Naive thymus-derived CD4-positive, alpha-beta T cell (primary cell): ENCODE results near the gene NOSIP. TPM values are rescaled to one million over a fixed set of nuclear protein-coding genes. Genes with fewer than 3 reads are reported as not detected.
A peak's percentile ranks its signal among the peaks of the same experiment; 100 is the strongest.

ENCODE experiments used
- ATAC-seq: fragments of 150-1000 bp; cut with Tn5 transposase; 2 replicates; pipeline ENCODE4 v1.10.0; 2021; ENCODE audit warnings: mild to moderate bottlenecking, moderate library complexity
- CTCF ChIA-PET: fragments of 350-600 bp; sonication (Branson Sonifier 250); formaldehyde crosslinking; loops from one replicate; lab custom pipeline; 2021; ENCODE audit warnings: antibody characterized with exemption; lab: Charles Lee
- POLR2A ChIA-PET: fragments of 350-600 bp; sonication (Branson Sonifier 250); formaldehyde crosslinking; loops from one replicate; lab custom pipeline; 2021; ENCODE audit warnings: antibody characterized with exemption, inconsistent platforms; lab: Charles Lee
- DNase-seq, 9 donors: peaks; one replicate each; pipeline versions ENCODE4 v3.0.0 to v3.0.0-alpha.2; 2020 to 2022; ENCODE audit warnings: mixed read lengths in 1 of 9
- H3K27ac ChIP-seq: one replicate; pipeline ENCODE4 v1.7.0; 2013; ENCODE audit warnings: mild to moderate bottlenecking, low read depth, low read length, moderate library complexity
- H3K27me3 ChIP-seq, 2 donors: one replicate each; pipeline ENCODE4 v1.7.0; 2013; ENCODE audit warnings: low read length in 2 of 2, mild to moderate bottlenecking in 2 of 2, moderate library complexity in 2 of 2; ENCODE audit not compliant: control insufficient read depth in 2 of 2, insufficient read depth in 2 of 2
- H3K36me3 ChIP-seq, 3 experiments: 1 replicate in 2 of 3; 2 replicates in 1 of 3; pipeline ENCODE4 v1.7.0; 2013; ENCODE audit warnings: low read length in 3 of 3, mild to moderate bottlenecking in 3 of 3, moderate library complexity in 1 of 3; ENCODE audit not compliant: insufficient read depth in 3 of 3, control insufficient read depth in 2 of 3
- H3K4me1 ChIP-seq, 2 donors: one replicate each; pipeline ENCODE4 v1.7.0; 2013; ENCODE audit warnings: low read length in 2 of 2, mild to moderate bottlenecking in 2 of 2, moderate library complexity in 1 of 2; ENCODE audit not compliant: control insufficient read depth in 2 of 2, insufficient read depth in 2 of 2
- H3K4me3 ChIP-seq: 2 replicates; pipeline ENCODE4 v1.7.0; 2013; ENCODE audit warnings: mild to moderate bottlenecking, low read length
- H3K9me3 ChIP-seq, 3 experiments: 1 replicate in 2 of 3; 2 replicates in 1 of 3; pipeline ENCODE4 v1.7.0; 2013; ENCODE audit warnings: low read length in 3 of 3; ENCODE audit not compliant: control insufficient read depth in 2 of 3
- H3K27ac Mint-ChIP-seq, 9 donors: one replicate each; pipeline ENCODE4 v1.8.0; 2020 to 2022; ENCODE audit warnings: mixed read lengths in 9 of 9, mild to moderate bottlenecking in 8 of 9, moderate library complexity in 5 of 9, inconsistent platforms in 2 of 9
- H3K27me3 Mint-ChIP-seq, 5 donors: one replicate each; pipeline ENCODE4 v1.8.0; 2021 to 2022; ENCODE audit warnings: mixed read lengths in 5 of 5, mild to moderate bottlenecking in 1 of 5
- H3K36me3 Mint-ChIP-seq, 5 donors: one replicate each; pipeline ENCODE4 v1.8.0; 2020 to 2022; ENCODE audit warnings: mixed read lengths in 5 of 5, mild to moderate bottlenecking in 3 of 5, inconsistent platforms in 1 of 5
- H3K4me1 Mint-ChIP-seq, 7 donors: one replicate each; pipeline ENCODE4 v1.8.0; 2020 to 2022; ENCODE audit warnings: mixed read lengths in 7 of 7, mild to moderate bottlenecking in 3 of 7, inconsistent platforms in 1 of 7
- H3K4me3 Mint-ChIP-seq, 10 donors: one replicate each; pipeline ENCODE4 v1.8.0; 2020 to 2022; ENCODE audit warnings: mild to moderate bottlenecking in 10 of 10, mixed read lengths in 10 of 10, moderate library complexity in 6 of 10, inconsistent platforms in 2 of 10
- H3K9me3 Mint-ChIP-seq, 11 donors: one replicate each; pipeline ENCODE4 v1.8.0; 2020 to 2022; ENCODE audit warnings: mixed read lengths in 11 of 11, mild to moderate bottlenecking in 4 of 11, inconsistent platforms in 1 of 11, moderate library complexity in 1 of 11
- intact Hi-C, 2 donors: fragments of 100-400 bp; cut with micrococcal nuclease; formaldehyde crosslinking; loops; one replicate each; pipeline ENCODE4 v1.15.1; 2023
- polyA plus RNA-seq, 2 donors: library from polyadenylated mRNA; unstranded; fragments of 300-500 nt; fragmentation: Illumina TruSeq; gene quantifications; one replicate each; pipeline ENCODE4 v1.2.3, GENCODE V29; 2021
- total RNA-seq, 6 experiments: library from RNA in 5 of 6; stranded (reverse) in 5 of 6; gene quantifications; 1 replicate in 5 of 6; 2 replicates in 1 of 6; pipeline ENCODE4 v1.2.3 and lab custom pipeline; 2021 to 2026

NOSIP gene
- total and polyA plus RNA-seq, 7 experiments from 2014 or later: 222 to 1,232 (median 246) TPM

DNA sequence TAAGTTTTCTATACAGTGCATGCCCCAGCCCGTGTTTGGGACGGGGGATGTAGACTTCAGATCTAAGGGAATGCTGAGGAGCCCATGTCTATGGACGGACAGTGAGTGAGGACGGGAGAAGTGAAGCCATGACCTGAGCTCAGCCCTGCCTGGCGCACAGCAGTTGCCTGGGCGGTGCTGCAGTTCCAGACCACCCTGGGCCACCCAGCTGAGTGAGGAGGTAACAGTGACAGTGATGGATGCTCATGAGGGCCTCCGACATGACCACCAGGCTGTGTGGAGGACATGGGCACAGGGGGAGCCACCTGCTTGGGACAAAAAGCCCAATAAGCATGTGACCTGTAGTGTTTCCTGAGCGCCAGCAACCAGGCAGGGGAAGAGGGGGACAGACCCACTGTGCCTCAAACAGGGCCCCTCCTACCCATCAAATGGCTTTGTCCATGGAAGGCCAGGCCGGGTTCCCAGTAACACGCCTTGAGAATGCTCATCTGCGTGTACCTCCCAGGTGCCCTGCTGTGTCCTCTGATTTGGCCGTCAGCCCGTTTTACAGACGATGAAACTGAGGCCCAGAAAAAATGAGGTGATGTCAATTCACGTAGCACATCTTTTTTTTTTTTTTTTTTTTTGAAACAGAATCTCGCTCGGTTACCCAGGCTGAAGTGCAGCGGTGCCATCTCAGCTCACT, 22.6 kb downstream of the NOSIP start:
- peak overlapping the region; percentile 55 for H3K4me3 ChIP-seq

GRCh38 chr19:49556412-49557398, 23.7 kb downstream of the NOSIP start:
- Mint-ChIP-seq H3K36me3 (peaks cover 10 to 66% (median 41%) of the 10 kb centered on the region in 5 donors), H3K4me1 (peaks cover 54 to 80% (median 70%) of the 10 kb centered on the region in 7 donors), H3K27me3 (no peaks in the 10 kb centered on the region), H3K4me3 (peak overlapping the region; percentile 83 to 99 (median 94)), H3K9me3 (peaks cover 0 to 2% (median 0%) of the 10 kb centered on the region in 11 donors), H3K27ac (peak overlapping the region; percentile 89 to 99 (median 97))
- CTCF ChIA-PET: interaction anchor here (0.6 to 11.3 kb wide), 6 partner anchors 6 to 118 kb away, joined by 3 to 151 read pairs (median 16); no protein-coding TSS in a partner anchor
- Histone ChIP-seq H3K4me3 (peak overlapping the region; percentile 55), H3K27ac (peak overlapping the region; percentile 88), H3K9me3 (no peaks in the 10 kb centered on the region), H3K36me3 (peaks cover 8 to 49% (median 14%) of the 10 kb centered on the region in 3 experiments), H3K27me3 (no peaks in the 10 kb centered on the region), H3K4me1 (peaks cover 62 to 71% of the 10 kb centered on the region in 2 donors)
- intact Hi-C loops: loop anchor here (1.0 kb wide), 2 partner anchors 9 to 23 kb away; no protein-coding TSS in a partner anchor
- ATAC-seq (peak; percentile 3), DNase-seq (peak in 4 of 9 donors; percentile 36 to 67 (median 48))
- POLR2A ChIA-PET: interaction anchor here (0.8 to 21.0 kb wide), 7 partner anchors 5 to 69 kb away, joined by 3 to 687 read pairs (median 3); partner anchors contain the start of gene RPL13A

More for the DNA sequence above, 22.6 kb downstream of the NOSIP start:
- ATAC-seq: no peak
- CTCF ChIA-PET: interaction anchor here (0.6 to 11.3 kb wide), 8 partner anchors 8 to 117 kb away, joined by 3 to 151 read pairs (median 4); no protein-coding TSS in a partner anchor
- Histone ChIP-seq H3K4me1 (peaks cover 65 to 72% of the 10 kb centered on the region in 2 donors), H3K9me3 (no peaks in the 10 kb centered on the region), H3K36me3 (peaks cover 8 to 49% (median 14%) of the 10 kb centered on the region in 3 experiments), H3K27ac (peak overlapping the region; percentile 88), H3K27me3 (no peaks in the 10 kb centered on the region)
- peaks cover 10 to 64% (median 40%) of the 10 kb centered on the region in 5 donors for H3K36me3 Mint-ChIP-seq
- H3K4me3 Mint-ChIP-seq: peak overlapping the region; percentile 83 to 99 (median 94)
- peaks cover 49 to 79% (median 70%) of the 10 kb centered on the region in 7 donors for H3K4me1 Mint-ChIP-seq
- H3K9me3 Mint-ChIP-seq: peaks cover 0 to 2% (median 0%) of the 10 kb centered on the region in 11 donors
- H3K27me3 Mint-ChIP-seq: no peaks in the 10 kb centered on the region
- peak overlapping the region; percentile 89 to 99 (median 97) for H3K27ac Mint-ChIP-seq
- intact Hi-C loops: no loop called here
- POLR2A ChIA-PET: interaction anchor here (0.9 to 21.0 kb wide), 8 partner anchors 6 to 69 kb away, joined by 3 to 687 read pairs (median 5); no protein-coding TSS in a partner anchor
- peak in 1 of 9 donors; percentile 37 for DNase-seq

- Mint-ChIP-seq H3K4me1 (peaks cover 48 to 75% (median 68%) of the 10 kb centered on the region in 7 donors), H3K27me3 (no peaks in the 10 kb centered on the region), H3K4me3 (peak overlapping the region; percentile 62 to 90 (median 82)), H3K36me3 (peaks cover 10 to 68% (median 44%) of the 10 kb centered on the region in 5 donors), H3K27ac (peak overlapping the region; percentile 93 to 100 (median 98)), H3K9me3 (peaks cover 0 to 2% (median 0%) of the 10 kb centered on the region in 11 donors)
- Histone ChIP-seq H3K27me3 (no peaks in the 10 kb centered on the region), H3K9me3 (no peaks in the 10 kb centered on the region), H3K36me3 (peaks cover 8 to 49% (median 14%) of the 10 kb centered on the region in 3 experiments), H3K4me1 (peaks cover 53 to 71% of the 10 kb centered on the region in 2 donors), H3K27ac (peak overlapping the region; percentile 88), H3K4me3 (peak overlapping the region; percentile 39)
- ChIA-PET CTCF (interaction anchor here (0.7 to 10.2 kb wide), 4 partner anchors 11 to 49 kb away, joined by 3 to 231 read pairs (median 62); no protein-coding TSS in a partner anchor), POLR2A (interaction anchor here (0.6 to 21.0 kb wide), 8 partner anchors 4 to 58 kb away, joined by 3 to 687 read pairs (median 14); partner anchors contain the start of gene RPS11)
- peak; percentile 59 to 94 (median 91) for DNase-seq
- intact Hi-C loops: loop anchor here (1.0 kb wide), 2 partner anchors 9 to 23 kb away; no protein-coding TSS in a partner anchor
- ATAC-seq: peak; percentile 89
Observed at GRCh38 chr19:49555600-49556411, 24.6 kb downstream of the NOSIP start.

DNA sequence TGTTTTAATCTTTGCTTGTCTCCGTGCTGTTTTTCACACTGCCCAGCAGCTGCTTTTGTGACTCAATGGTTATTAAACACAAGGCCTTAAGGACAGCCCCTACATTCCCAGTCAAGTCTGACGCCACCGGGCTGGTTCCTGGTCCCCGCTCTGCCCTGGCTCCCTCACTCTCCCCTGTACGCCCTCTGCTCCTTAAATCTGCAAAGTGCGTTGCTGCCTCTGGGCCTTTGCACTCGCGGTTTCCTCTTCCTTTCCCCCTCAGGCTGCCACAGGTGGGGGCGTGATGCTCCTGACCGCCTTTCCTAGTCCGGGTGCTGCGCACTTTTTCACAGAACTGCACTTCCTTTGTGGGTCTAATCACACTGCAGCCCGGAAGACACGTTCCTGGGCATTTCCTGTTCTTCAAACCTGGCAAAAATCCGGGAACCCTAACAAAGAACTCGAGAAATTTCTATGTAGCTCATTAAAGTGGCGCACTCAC, 25.6 kb downstream of the NOSIP start:
- H3K36me3 Mint-ChIP-seq: peaks cover 10 to 59% (median 35%) of the 10 kb centered on the region in 5 donors
- Histone ChIP-seq H3K4me1 (peaks cover 45 to 79% of the 10 kb centered on the region in 2 donors), H3K4me3 (peak overlapping the region; percentile 27), H3K36me3 (peaks cover 8 to 40% (median 14%) of the 10 kb centered on the region in 3 experiments), H3K27ac (peak overlapping the region; percentile 58), H3K27me3 (no peaks in the 10 kb centered on the region), H3K9me3 (no peaks in the 10 kb centered on the region)
- peak in 7 of 9 donors; percentile 45 to 59 (median 48) for DNase-seq
- H3K27me3 Mint-ChIP-seq: no peaks in the 10 kb centered on the region
- CTCF ChIA-PET: interaction anchor here (0.6 to 10.2 kb wide), 5 partner anchors 7 to 48 kb away, joined by 3 to 231 read pairs (median 7); no protein-coding TSS in a partner anchor
- peak overlapping the region; percentile 93 to 100 (median 98) for H3K27ac Mint-ChIP-seq
- H3K9me3 Mint-ChIP-seq: peaks cover 0 to 2% (median 0%) of the 10 kb centered on the region in 11 donors
- peaks cover 41 to 71% (median 64%) of the 10 kb centered on the region in 7 donors for H3K4me1 Mint-ChIP-seq
- POLR2A ChIA-PET: interaction anchor here (0.6 to 19.2 kb wide), 9 partner anchors 12 to 126 kb away, joined by 3 to 687 read pairs (median 3); partner anchors contain the start of gene RPS11
- no peak for ATAC-seq
- H3K4me3 Mint-ChIP-seq: peak overlapping the region; percentile 73 to 90 (median 82)
- intact Hi-C loops: loop anchor here in 1 of 2 donors (1.0 kb wide), 1 partner anchor 14 kb away; no protein-coding TSS in a partner anchor
